HT1080 (cell line): ENCODE data around the gene OR6P1. TPM values are rescaled to one million over a fixed set of nuclear protein-coding genes. Genes with fewer than 3 reads are reported as not detected.

Experiments
- DNase-seq: peaks from one replicate; pipeline ENCODE4 v3.0.0-alpha.2; 2015; ENCODE audit warnings: low read depth
- total RNA-seq: library from RNA; depleted of rRNA; stranded (reverse); fragments of >200 nt; shearing (Covaris generic); gene quantifications from 2 replicates; pipeline ENCODE4 v1.2.3, GENCODE V29; 2014; rRNA removed

Gene OR6P1
- total RNA-seq, 1 experiment from 2014 or later: not detected

DNA sequence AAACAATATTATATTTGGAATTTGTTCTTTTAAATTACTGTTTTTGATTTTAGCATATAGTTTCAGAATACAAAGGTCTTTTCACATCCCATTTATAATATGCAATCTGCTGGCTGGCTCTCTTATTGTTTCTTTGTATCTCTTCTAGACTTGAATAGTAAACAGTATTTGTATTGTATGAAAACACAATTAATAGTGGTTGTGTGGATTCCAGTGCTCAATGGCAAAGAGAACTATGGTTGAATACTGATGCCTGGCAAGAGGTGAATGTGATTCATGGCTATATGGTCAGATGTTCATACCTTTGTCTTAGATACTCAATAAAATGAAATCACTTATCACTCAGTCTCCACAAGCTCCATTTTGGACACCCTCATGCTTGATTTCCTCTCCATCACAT, 53.4 kb downstream of the OR6P1 start:
- no peak for DNase-seq

Other genes with a start within 250 kb of the OR6P1 start
- gene CD1B, start 239.0 kb downstream of the OR6P1 start, total RNA-seq: not detected in 2 replicates
- gene CD1E, start 216.7 kb downstream of the OR6P1 start, total RNA-seq: not detected in 2 replicates
- gene OR10T2, start 171.1 kb downstream of the OR6P1 start, total RNA-seq: not detected in 2 replicates
- gene OR10K2, start 144.3 kb downstream of the OR6P1 start, total RNA-seq: not detected in 2 replicates
- gene OR10K1, start 108.7 kb downstream of the OR6P1 start, total RNA-seq: not detected in 2 replicates
- not detected in 2 replicates for gene OR10R2, start 98.4 kb downstream of the OR6P1 start, total RNA-seq
- not detected in 2 replicates for gene OR6Y1, start 16.2 kb downstream of the OR6P1 start, total RNA-seq
- gene OR10X1, start 9.3 kb upstream of the OR6P1 start, total RNA-seq: not detected in 2 replicates
- gene OR10Z1, start 34.7 kb upstream of the OR6P1 start, total RNA-seq: not detected in 2 replicates
- not detected in 2 replicates for gene SPTA1, start 116.1 kb upstream of the OR6P1 start, total RNA-seq
- not detected in 2 replicates for gene OR6K2, start 130.1 kb upstream of the OR6P1 start, total RNA-seq
- gene OR6K3, start 150.1 kb upstream of the OR6P1 start, total RNA-seq: not detected in 2 replicates
- gene OR6K6, start 184.1 kb upstream of the OR6P1 start, total RNA-seq: not detected in 2 replicates
- not detected in 2 replicates for gene OR6N1, start 201.6 kb upstream of the OR6P1 start, total RNA-seq
- gene OR6N2, start 210.6 kb upstream of the OR6P1 start, total RNA-seq: not detected in 2 replicates